Measurements from ENCODE around the gene SLC39A2. TPM values are rescaled to one million over a fixed set of nuclear protein-coding genes. Genes with fewer than 3 reads are reported as not detected.
"Not testable (repeated sequence)": the region's sequence is repeated elsewhere in the genome, so short reads cannot be mapped to it uniquely, and the experiment has no call there.

SLC39A2 gene
- total RNA-seq = not detected in 2 replicates

GRCh38 chr14:20998674-20999366 is at the start of gene SLC39A2:
Gene SLC39A2 (plus strand): TSS chr14:20999293. CDS start chr14:20999447, 154 bp downstream.
- no peak for DNase-seq (ENCODE audit: low read depth)
- no peak for TF ChIP-seq CTCF (conservative IDR thresholded peaks at IDR 0.05; ENCODE audit: low read depth, low read length)
- H3K4me3 ChIP-seq (ENCODE audit: low read depth, low read length) = no peak within 1 kb of the TSS

GRCh38 chr14:20954736-20955537 is 44.2 kb upstream of the SLC39A2 start, which contains the start of gene RNASE2:
Gene RNASE2 (plus strand): TSS chr14:20955487. CDS start chr14:20955772, 285 bp downstream.
- not testable (repeated sequence) for DNase-seq (ENCODE audit: low read depth); H3K4me3 ChIP-seq (ENCODE audit: low read depth, low read length)

GRCh38 chr14:20955538-20955873 is 43.6 kb upstream of the SLC39A2 start:
- H3K4me3 ChIP-seq (ENCODE audit: low read depth, low read length); DNase-seq (ENCODE audit: low read depth): not testable (repeated sequence)

DNA sequence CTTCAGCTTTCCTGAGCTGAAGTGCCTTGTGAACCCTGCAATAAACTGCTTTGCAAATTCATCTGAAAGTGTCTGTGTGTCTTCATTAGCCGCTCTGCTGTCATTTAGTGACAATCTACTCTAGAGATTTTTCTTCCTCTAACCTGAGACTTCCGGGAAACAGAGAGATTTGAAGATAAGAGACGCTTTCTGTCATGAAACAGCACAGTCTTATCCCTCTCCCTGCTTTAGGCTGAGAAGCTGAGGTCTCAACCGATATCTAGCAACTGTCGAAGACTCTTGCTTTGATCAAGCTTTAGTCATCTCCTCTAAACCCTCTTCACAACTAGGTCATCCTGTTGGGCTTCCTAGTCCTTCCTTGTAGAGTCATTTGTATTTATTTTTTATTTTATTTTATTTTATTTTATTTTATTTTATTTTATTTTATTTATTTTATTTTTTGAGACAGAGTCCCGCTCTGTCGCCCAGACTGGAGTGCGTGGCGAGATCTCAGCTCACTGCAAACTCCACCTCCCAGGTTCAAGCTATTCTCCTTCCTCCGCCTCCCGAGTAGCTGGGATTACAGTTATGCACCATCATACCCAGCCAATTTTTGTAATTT is 42.6 kb upstream of the SLC39A2 start:
- no peak for TF ChIP-seq CTCF (conservative IDR thresholded peaks at IDR 0.05; ENCODE audit: low read depth, low read length)
- no peak for DNase-seq (ENCODE audit: low read depth)
- H3K4me3 ChIP-seq (ENCODE audit: low read depth, low read length) = no peak overlapping the region

DNA sequence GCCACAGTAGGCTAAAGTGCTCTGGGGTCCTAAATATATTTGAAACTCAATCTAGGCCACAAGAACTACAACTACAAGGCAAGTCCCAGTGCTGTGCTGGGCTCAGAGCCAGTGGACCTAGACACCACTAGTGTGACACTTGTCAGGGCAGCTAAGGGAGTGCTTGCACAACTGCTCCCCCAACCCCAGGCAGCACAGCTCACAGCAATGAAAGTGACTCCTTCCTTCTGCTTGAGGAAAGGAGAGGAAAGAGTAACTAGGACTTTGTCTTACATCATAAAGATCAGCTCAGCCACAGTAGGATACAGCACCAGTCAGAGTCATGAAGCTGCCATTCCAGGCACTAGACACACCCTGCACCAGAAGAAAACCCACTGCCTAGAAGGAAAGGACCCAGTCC is 40.1 kb upstream of the SLC39A2 start:
- not testable (repeated sequence) for DNase-seq (ENCODE audit: low read depth); H3K4me3 ChIP-seq (ENCODE audit: low read depth, low read length)

- no peak for TF ChIP-seq CTCF (conservative IDR thresholded peaks at IDR 0.05; ENCODE audit: low read depth, low read length)
- H3K4me3 ChIP-seq (ENCODE audit: low read depth, low read length) = no peak overlapping the region
- DNase-seq (ENCODE audit: low read depth) = no peak
These were observed 29.8 kb upstream of the SLC39A2 start for GRCh38 chr14:20969336-20969735.

DNA sequence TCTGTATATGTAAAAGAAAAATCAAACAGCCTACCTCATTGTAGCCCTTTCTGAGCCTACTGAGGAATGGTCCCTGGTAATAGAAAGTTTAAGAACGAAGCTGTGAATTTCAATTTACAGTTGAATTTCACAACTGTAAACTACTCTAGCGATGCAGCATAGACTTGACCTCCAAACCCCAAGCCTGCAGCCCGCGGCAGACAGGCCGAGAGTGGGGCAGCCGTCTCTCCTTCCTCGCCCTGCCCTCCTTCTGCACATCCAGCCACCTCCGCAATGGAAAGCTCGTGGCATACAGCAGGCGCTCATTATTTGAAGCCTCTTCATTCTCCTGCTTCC is 28.5 kb upstream of the SLC39A2 start:
- no peak for DNase-seq (ENCODE audit: low read depth)
- TF ChIP-seq CTCF (conservative IDR thresholded peaks at IDR 0.05; ENCODE audit: low read depth, low read length) = no peak
- H3K4me3 ChIP-seq (ENCODE audit: low read depth, low read length) = peak overlapping the region; percentile 72

DNA sequence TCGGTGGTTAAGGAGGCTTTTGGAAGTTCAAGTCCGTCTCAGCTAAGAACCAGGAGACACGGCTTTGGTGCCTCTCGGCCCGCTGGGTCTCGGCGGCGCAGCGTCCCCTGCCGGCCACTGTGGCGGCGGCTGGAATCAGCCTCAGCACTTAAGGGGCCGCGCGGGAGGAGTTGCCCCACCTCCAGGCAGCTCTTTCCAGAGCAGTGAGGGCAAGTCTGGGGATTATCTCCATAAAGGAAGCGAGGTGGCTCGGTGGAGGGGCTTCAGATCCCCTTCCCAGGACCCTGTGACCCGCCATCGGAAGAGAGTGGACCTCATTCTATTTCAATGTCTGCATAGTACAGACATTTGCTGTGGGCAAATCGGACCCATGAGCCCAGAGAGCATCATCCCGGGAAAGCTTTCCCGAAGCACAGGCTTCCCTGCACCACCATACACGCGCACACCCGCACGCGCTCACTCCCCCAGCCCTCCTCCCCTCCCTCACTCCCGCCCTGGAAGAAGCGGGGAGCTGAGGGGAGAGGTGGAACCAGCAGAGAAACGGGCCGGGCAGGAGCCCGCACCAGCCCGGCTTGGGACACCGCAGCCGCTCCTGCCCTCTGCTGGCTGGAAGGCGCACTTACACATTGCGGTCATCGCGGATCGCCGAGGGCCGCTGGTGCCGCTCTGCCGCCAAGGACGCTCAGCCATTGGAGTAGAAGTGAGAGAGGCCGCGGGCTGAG is 27.9 kb upstream of the SLC39A2 start:
- no peak for DNase-seq (ENCODE audit: low read depth)
- peak; percentile 97 for TF ChIP-seq CTCF (conservative IDR thresholded peaks at IDR 0.05; ENCODE audit: low read depth, low read length)
- H3K4me3 ChIP-seq (ENCODE audit: low read depth, low read length) = peak overlapping the region; percentile 72

Measured in epithelial cell of proximal tubule (primary cell).